ENCODE results near the gene SPART.

SPART gene

GRCh38 chr13:36342715-36343114 lies 3.5 kb downstream of the SPART start:
- no peak for TF ChIP-seq CEBPB (IDR thresholded peaks at IDR 0.05)
- TF ChIP-seq CREB1 (IDR thresholded peaks at IDR 0.05; ENCODE audit: low read depth), result no peak
- TF ChIP-seq ZBTB7A (IDR thresholded peaks at IDR 0.05; ENCODE audit: low read depth), result no peak
- TF ChIP-seq TCF12 (IDR thresholded peaks at IDR 0.05; ENCODE audit: low read depth), result no peak
- TF ChIP-seq USF1 (IDR thresholded peaks at IDR 0.05), result no peak
- no peak for TF ChIP-seq MAX (IDR thresholded peaks at IDR 0.05)
- TF ChIP-seq FOXM1 (IDR thresholded peaks at IDR 0.05; ENCODE audit: borderline replicate concordance, low read depth), result no peak
- no peak for TF ChIP-seq REST (IDR thresholded peaks at IDR 0.05; ENCODE audit: low read depth)
- TF ChIP-seq RAD21 (IDR thresholded peaks at IDR 0.05; ENCODE audit: low read depth), result no peak
- TF ChIP-seq TEAD4 (IDR thresholded peaks at IDR 0.05), result no peak
- no peak for TF ChIP-seq TAF1 (IDR thresholded peaks at IDR 0.05; ENCODE audit: low read depth)
- no peak for TF ChIP-seq YY1 (IDR thresholded peaks at IDR 0.05; ENCODE audit: low read depth)

DNA sequence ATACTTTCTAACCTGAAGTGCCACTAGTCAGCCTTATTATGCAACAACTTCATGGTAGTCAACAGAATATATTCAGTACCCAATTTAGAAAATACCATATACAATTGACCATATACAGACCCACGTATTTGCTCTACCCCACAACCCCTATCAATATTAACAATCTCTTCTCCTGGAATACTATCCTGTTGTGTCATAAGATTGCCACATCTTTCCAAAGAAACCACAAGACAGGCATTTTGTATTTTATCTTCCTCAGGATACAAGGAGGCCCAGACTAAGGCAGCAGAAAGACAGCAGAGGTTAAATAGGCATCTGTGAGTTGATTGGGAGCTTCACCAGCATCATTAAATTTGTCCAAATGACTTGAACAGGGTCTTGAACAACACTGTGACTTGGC lies 4.5 kb downstream of the SPART start:
- TF ChIP-seq MAX (IDR thresholded peaks at IDR 0.05), result no peak
- TF ChIP-seq TEAD4 (IDR thresholded peaks at IDR 0.05), result no peak
- no peak for TF ChIP-seq FOXM1 (IDR thresholded peaks at IDR 0.05; ENCODE audit: borderline replicate concordance, low read depth)
- TF ChIP-seq CEBPB (IDR thresholded peaks at IDR 0.05), result no peak
- no peak for TF ChIP-seq YY1 (IDR thresholded peaks at IDR 0.05; ENCODE audit: low read depth)
- no peak for TF ChIP-seq ZBTB7A (IDR thresholded peaks at IDR 0.05; ENCODE audit: low read depth)
- no peak for TF ChIP-seq RAD21 (IDR thresholded peaks at IDR 0.05; ENCODE audit: low read depth)
- no peak for TF ChIP-seq TCF12 (IDR thresholded peaks at IDR 0.05; ENCODE audit: low read depth)

- TF ChIP-seq TAF1 (IDR thresholded peaks at IDR 0.05; ENCODE audit: low read depth), result no peak
- no peak for TF ChIP-seq RAD21 (IDR thresholded peaks at IDR 0.05; ENCODE audit: low read depth)
- TF ChIP-seq YY1 (IDR thresholded peaks at IDR 0.05; ENCODE audit: low read depth), result no peak
- TF ChIP-seq REST (IDR thresholded peaks at IDR 0.05; ENCODE audit: low read depth), result no peak
- no peak for TF ChIP-seq MAX (IDR thresholded peaks at IDR 0.05)
These were observed 6.5 kb downstream of the SPART start for GRCh38 chr13:36339600-36340155.

GRCh38 chr13:36337938-36338641 lies 8.1 kb downstream of the SPART start:
- TF ChIP-seq EGR1 (IDR thresholded peaks at IDR 0.05) (no peak), CREB1 (IDR thresholded peaks at IDR 0.05; ENCODE audit: low read depth) (no peak), YY1 (IDR thresholded peaks at IDR 0.05; ENCODE audit: low read depth) (no peak), EP300 (IDR thresholded peaks at IDR 0.05; ENCODE audit: borderline replicate concordance) (no peak), CEBPB (IDR thresholded peaks at IDR 0.05) (no peak), TEAD4 (IDR thresholded peaks at IDR 0.05) (no peak), TAF1 (IDR thresholded peaks at IDR 0.05; ENCODE audit: low read depth) (no peak), NFIC (IDR thresholded peaks at IDR 0.05) (no peak), TCF12 (IDR thresholded peaks at IDR 0.05; ENCODE audit: low read depth) (no peak), RAD21 (IDR thresholded peaks at IDR 0.05; ENCODE audit: low read depth) (no peak), REST (IDR thresholded peaks at IDR 0.05; ENCODE audit: low read depth) (no peak), USF1 (IDR thresholded peaks at IDR 0.05) (no peak), MAX (IDR thresholded peaks at IDR 0.05) (no peak), FOXM1 (IDR thresholded peaks at IDR 0.05; ENCODE audit: borderline replicate concordance, low read depth) (no peak), ZBTB7A (IDR thresholded peaks at IDR 0.05; ENCODE audit: low read depth) (no peak)

Data from Ishikawa (cell line).